GM10847 (cell line): ENCODE measurements around the gene TUBB2A.

Experiments used
- POLR2A ChIP-seq: IDR thresholded peaks from 2 replicates; pipeline ENCODE4 v1.6.1; 2011; ENCODE audit not compliant: insufficient read length; ENCODE audit errors: extremely low read depth

TUBB2A gene

GRCh38 chr6:3157131-3157933, at the start of gene TUBB2A:
TUBB2A (minus strand) TSS chr6:3157544; CDS start chr6:3157463, 81 bp downstream.
- peak; percentile 98 for TF ChIP-seq POLR2A

- no peak for TF ChIP-seq POLR2A
Observed at GRCh38 chr6:3206339-3207015, 49.1 kb upstream of the TUBB2A start.

- TF ChIP-seq POLR2A, result no peak
Observed at GRCh38 chr6:3205913-3206312, 48.6 kb upstream of the TUBB2A start.

GRCh38 chr6:3204921-3205320, 47.6 kb upstream of the TUBB2A start:
- no peak for TF ChIP-seq POLR2A

GRCh38 chr6:3202999-3203696, 45.8 kb upstream of the TUBB2A start:
- TF ChIP-seq POLR2A, result no peak

- no peak for TF ChIP-seq POLR2A
Observed at GRCh38 chr6:3201388-3201787, 44.0 kb upstream of the TUBB2A start.

GRCh38 chr6:3200682-3201081, 43.3 kb upstream of the TUBB2A start:
- no peak for TF ChIP-seq POLR2A

GRCh38 chr6:3199382-3199781, 42.0 kb upstream of the TUBB2A start:
- TF ChIP-seq POLR2A, result no peak

GRCh38 chr6:3196770-3197169, 39.4 kb upstream of the TUBB2A start:
- no peak for TF ChIP-seq POLR2A

GRCh38 chr6:3195695-3196497, 38.6 kb upstream of the TUBB2A start:
- TF ChIP-seq POLR2A, result no peak

GRCh38 chr6:3195420-3195694, 38.0 kb upstream of the TUBB2A start:
- no peak for TF ChIP-seq POLR2A

GRCh38 chr6:3194535-3195419, 37.4 kb upstream of the TUBB2A start:
- no peak for TF ChIP-seq POLR2A

- TF ChIP-seq POLR2A, result no peak
Observed at GRCh38 chr6:3193102-3193849, 35.9 kb upstream of the TUBB2A start.

GRCh38 chr6:3190779-3191178, 33.4 kb upstream of the TUBB2A start:
- no peak for TF ChIP-seq POLR2A

GRCh38 chr6:3190056-3190455, 32.7 kb upstream of the TUBB2A start:
- no peak for TF ChIP-seq POLR2A
